H9 (cell line): ENCODE data around the gene WNT10A. TPM values are rescaled to one million over a fixed set of nuclear protein-coding genes. Genes with fewer than 3 reads are reported as not detected.
A peak's percentile ranks its signal among the peaks of the same experiment; 100 is the strongest.

Experiments
- DNase-seq: peaks from one replicate; pipeline ENCODE4 v3.0.0-alpha.2; 2017
- H2AFZ ChIP-seq: one replicate; pipeline ENCODE4 v1.6.1; 2013; ENCODE audit warnings: mild to moderate bottlenecking, low read length, control low read depth, moderate library complexity
- H2AK5ac ChIP-seq: 2 replicates; pipeline ENCODE4 v1.6.1; 2013; ENCODE audit warnings: low read length, control low read depth, mixed read lengths; ENCODE audit not compliant: insufficient read length
- H2BK120ac ChIP-seq: one replicate; pipeline ENCODE4 v1.6.1; 2013; ENCODE audit warnings: low read depth, mild to moderate bottlenecking, low read length, control low read depth, inconsistent platforms; ENCODE audit not compliant: poor library complexity, severe bottlenecking
- H2BK12ac ChIP-seq: 2 replicates; pipeline ENCODE4 v1.6.1; 2013; ENCODE audit warnings: low read length, control low read depth, mixed read lengths, low read depth; ENCODE audit not compliant: insufficient read length
- H2BK15ac ChIP-seq: 2 replicates; pipeline ENCODE4 v1.6.1; 2013; ENCODE audit warnings: low read depth, low read length, control low read depth
- H2BK20ac ChIP-seq: one replicate; pipeline ENCODE4 v1.6.1; 2013; ENCODE audit warnings: low read depth, mild to moderate bottlenecking, low read length, control low read depth, inconsistent platforms; ENCODE audit not compliant: poor library complexity, severe bottlenecking
- H2BK5ac ChIP-seq: 2 replicates; pipeline ENCODE4 v1.6.1; 2013; ENCODE audit warnings: low read length, control low read depth, mixed read lengths; ENCODE audit not compliant: insufficient read length
- H3K14ac ChIP-seq: 2 replicates; pipeline ENCODE4 v1.6.1; 2013; ENCODE audit warnings: low read length, control low read depth; ENCODE audit not compliant: insufficient read depth
- H3K18ac ChIP-seq: 2 replicates; pipeline ENCODE4 v1.6.1; 2013; ENCODE audit warnings: low read depth, mild to moderate bottlenecking, mixed read lengths, low read length, control low read depth; ENCODE audit not compliant: insufficient read length
- H3K23ac ChIP-seq: 2 replicates; pipeline ENCODE4 v1.6.1; 2013; ENCODE audit warnings: low read length, control low read depth, mixed read lengths, low read depth; ENCODE audit not compliant: insufficient read length
- H3K23me2 ChIP-seq: 2 replicates; pipeline ENCODE4 v1.6.1; 2013; ENCODE audit warnings: low read depth, mild to moderate bottlenecking, mixed read lengths, low read length, control low read depth; ENCODE audit not compliant: insufficient read length, poor library complexity, severe bottlenecking
- H3K27ac ChIP-seq: 2 replicates; pipeline ENCODE4 v1.5.1; 2013; ENCODE audit warnings: low read length, control low read depth, mixed read lengths, low read depth; ENCODE audit not compliant: insufficient read length
- H3K27me3 ChIP-seq: 2 replicates; pipeline ENCODE4 v1.6.1; 2013; ENCODE audit warnings: low read length, control low read depth, inconsistent platforms; ENCODE audit not compliant: insufficient read depth
- H3K4ac ChIP-seq: 2 replicates; pipeline ENCODE4 v1.6.1; 2013; ENCODE audit warnings: low read depth, mild to moderate bottlenecking, control low read depth, inconsistent platforms, low read length, moderate library complexity
- H3K4me1 ChIP-seq: 2 replicates; pipeline ENCODE4 v1.6.1; 2013; ENCODE audit warnings: low read length, control low read depth, inconsistent platforms; ENCODE audit not compliant: insufficient read depth
- H3K4me2 ChIP-seq: 2 replicates; pipeline ENCODE4 v1.6.1; 2013; ENCODE audit warnings: low read length, control low read depth, mixed read lengths; ENCODE audit not compliant: insufficient read length, insufficient read depth
- H3K56ac ChIP-seq: 2 replicates; pipeline ENCODE4 v1.6.1; 2013; ENCODE audit warnings: low read depth, mild to moderate bottlenecking, mixed read lengths, low read length, control low read depth; ENCODE audit not compliant: insufficient read length
- H3K79me1 ChIP-seq: 2 replicates; pipeline ENCODE4 v1.6.1; 2013; ENCODE audit warnings: low read depth, mild to moderate bottlenecking, moderate library complexity, low read length, control low read depth, inconsistent platforms; ENCODE audit not compliant: insufficient read depth, poor library complexity, severe bottlenecking
- H3K79me2 ChIP-seq: 2 replicates; pipeline ENCODE4 v1.6.1; 2013; ENCODE audit warnings: low read length, control low read depth, inconsistent platforms; ENCODE audit not compliant: insufficient read depth
- H3K9ac ChIP-seq: 2 replicates; pipeline ENCODE4 v1.6.1; 2013; ENCODE audit warnings: low read length, control low read depth, mixed read lengths; ENCODE audit not compliant: insufficient read length; ENCODE audit errors: extremely low read depth
- H3K9me3 ChIP-seq: one replicate; pipeline ENCODE4 v1.6.1; 2013; ENCODE audit warnings: low read depth, low read length, inconsistent platforms; ENCODE audit not compliant: control insufficient read depth
- H3T11ph ChIP-seq: one replicate; pipeline ENCODE4 v1.6.1; 2013; ENCODE audit warnings: mild to moderate bottlenecking, low read length, control low read depth, inconsistent platforms
- H4K20me1 ChIP-seq: one replicate; pipeline ENCODE4 v1.6.1; 2013; ENCODE audit not compliant: control insufficient read depth, insufficient read length, insufficient read depth
- H4K5ac ChIP-seq: 2 replicates; pipeline ENCODE4 v1.6.1; 2013; ENCODE audit warnings: low read depth, mild to moderate bottlenecking, mixed read lengths, low read length, control low read depth; ENCODE audit not compliant: insufficient read length
- H4K8ac ChIP-seq: replicated peaks from 2 replicates; pipeline ENCODE4 v1.6.1; 2013; ENCODE audit warnings: low read length, control low read depth, mixed read lengths, low read depth; ENCODE audit not compliant: insufficient read length
- H4K91ac ChIP-seq: 2 replicates; pipeline ENCODE4 v1.6.1; 2013; ENCODE audit warnings: low read depth, mild to moderate bottlenecking, moderate library complexity, mixed read lengths, low read length, control low read depth; ENCODE audit not compliant: insufficient read length
- H3K27ac Mint-ChIP-seq, 3 experiments: 2 replicates in 2 of 3; 3 replicates in 1 of 3; pipeline ENCODE4 v1.8.0; 2020 to 2021; ENCODE audit warnings: mixed read lengths in 3 of 3, mild to moderate bottlenecking in 1 of 3, moderate library complexity in 1 of 3
- H3K27me3 Mint-ChIP-seq: 2 replicates; pipeline ENCODE4 v1.8.0; 2021; ENCODE audit warnings: low read depth, mild to moderate bottlenecking, moderate library complexity, mixed read lengths
- H3K36me3 Mint-ChIP-seq, 3 experiments: 2 replicates in 2 of 3; 3 replicates in 1 of 3; pipeline ENCODE4 v1.8.0; 2020 to 2021; ENCODE audit warnings: low read depth in 3 of 3, mixed read lengths in 3 of 3; ENCODE audit not compliant: insufficient read depth in 1 of 3
- H3K4me1 Mint-ChIP-seq, 2 experiments: 2 replicates each; pipeline ENCODE4 v1.8.0; 2020; ENCODE audit warnings: mixed read lengths in 2 of 2
- H3K4me3 Mint-ChIP-seq, 2 experiments: 2 replicates in 1 of 2; 3 replicates in 1 of 2; pipeline ENCODE4 v1.8.0; 2020 to 2021; ENCODE audit warnings: mild to moderate bottlenecking in 2 of 2, mixed read lengths in 2 of 2, moderate library complexity in 1 of 2
- H3K9me3 Mint-ChIP-seq, 2 experiments: 2 replicates in 1 of 2; 3 replicates in 1 of 2; pipeline ENCODE4 v1.8.0; 2020; ENCODE audit warnings: mild to moderate bottlenecking in 2 of 2, mixed read lengths in 2 of 2, moderate library complexity in 1 of 2
- CTCF ChIP-seq: fragments of 200-600 bp; sonication (generic); conservative IDR thresholded peaks from 3 replicates; pipeline ENCODE4 v1.8.0; 2021; ENCODE audit warnings: antibody characterized with exemption, mild to moderate bottlenecking
- WGBS: extraction: QIAGEN DNeasy Blood & Tissue Kit; methylation state at CpG from one replicate; pipeline ENCODE4 v1.1.7; 2013; ENCODE audit warnings: missing lambda C conversion rate, low lambda C conversion rate, mixed read lengths; ENCODE audit not compliant: insufficient read length; ENCODE audit errors: extremely low coverage; 5-methylcytosine and 5-hydroxymethylcytosine counted together
- total RNA-seq: library from RNA; stranded (reverse); gene quantifications from 2 replicates; pipeline ENCODE4 v1.2.1, GENCODE V29; 2021

WNT10A gene
- total RNA-seq, 1 experiment from 2014 or later = not detected

GRCh38 chr2:218884519-218884918 is 3.9 kb downstream of the WNT10A start:
- no CpG with 5 or more reads among the region's 2 CpGs for WGBS
- H3T11ph ChIP-seq = no peak overlapping the region
- H2BK12ac ChIP-seq = no peak overlapping the region
- peaks cover 94% of the 10 kb centered on the region for H3K27me3 Mint-ChIP-seq
- no peaks in the 10 kb centered on the region for H3K23me2 ChIP-seq
- H2AFZ ChIP-seq = no peak overlapping the region
- H2BK120ac ChIP-seq = no peak overlapping the region
- H3K79me1 ChIP-seq = no peaks in the 10 kb centered on the region
- peaks cover 2% of the 10 kb centered on the region for H4K20me1 ChIP-seq
- no peaks in the 10 kb centered on the region for H3K9me3 ChIP-seq
- H3K27ac Mint-ChIP-seq = no peak overlapping the region
- no peak overlapping the region for H3K56ac ChIP-seq
- H3K9ac ChIP-seq = no peak overlapping the region
- H4K8ac ChIP-seq = no peak overlapping the region
- H3K4me3 Mint-ChIP-seq = peak overlapping the region in 1 of 2 experiments; percentile 66; a peak in 3 of 5 replicates
- H3K4ac ChIP-seq = no peak overlapping the region
- H3K23ac ChIP-seq = no peak overlapping the region
- H3K4me1 ChIP-seq = no peaks in the 10 kb centered on the region
- H3K14ac ChIP-seq = no peak overlapping the region
- H4K5ac ChIP-seq = no peak overlapping the region
- no peaks in the 10 kb centered on the region for H3K79me2 ChIP-seq
- H3K4me2 ChIP-seq = no peak overlapping the region
- H3K4me1 Mint-ChIP-seq = peaks cover 6 to 15% of the 10 kb centered on the region in 2 experiments
- no peak for DNase-seq
- no peaks in the 10 kb centered on the region; a peak in 1 of 7 replicates for H3K36me3 Mint-ChIP-seq
- H3K27ac ChIP-seq = no peak overlapping the region
- H3K18ac ChIP-seq = no peak overlapping the region
- no peak for TF ChIP-seq CTCF
- H2BK5ac ChIP-seq = no peak overlapping the region
- no peak overlapping the region for H2AK5ac ChIP-seq
- peaks cover 77% of the 10 kb centered on the region for H3K27me3 ChIP-seq
- no peak overlapping the region for H2BK20ac ChIP-seq
- H4K91ac ChIP-seq = no peak overlapping the region
- H3K9me3 Mint-ChIP-seq = peaks cover 2 to 5% of the 10 kb centered on the region in 2 experiments; a peak in 4 of 5 replicates
- H2BK15ac ChIP-seq = no peak overlapping the region
